Spleen (tissue), 7 donors: ENCODE measurements around the gene ARHGEF5.

Experiments
- CTCF ChIP-seq, 11 experiments: fragments of 200-600 bp in 7 of 11; fragments of 450-650 bp in 4 of 11; sonication (generic) in 4 of 11; IDR thresholded peaks in 8 of 11; conservative IDR thresholded peaks in 3 of 11; 1 replicate in 7 of 11; 2 replicates in 4 of 11; pipeline versions ENCODE4 v1.4.0 to v1.8.0; 2016 to 2021; ENCODE audit warnings: antibody characterized with exemption in 11 of 11, inconsistent platforms in 4 of 11, mild to moderate bottlenecking in 1 of 11
- POLR2A ChIP-seq, 3 donors: fragments of 450-650 bp; IDR thresholded peaks; one replicate each; pipeline ENCODE4 v1.5.1; 2017; ENCODE audit warnings: antibody characterized with exemption in 3 of 3, mild to moderate bottlenecking in 1 of 3
- POLR2AphosphoS5 ChIP-seq, 3 donors: sonication (generic); formaldehyde crosslinking; IDR thresholded peaks; one replicate each; pipeline ENCODE4 v1.5.1; 2017; ENCODE audit warnings: antibody characterized with exemption in 3 of 3
- donor health status: DM: no; HTN: no; CAD: no; lungs with moderate emphysema.
- donor health status: DM: no; HTN: no; CAD: no.
- donor health status: DM: no; HTN: no; CAD: no.

GRCh38 chr7:144408121-144408520, 52.9 kb downstream of the ARHGEF5 start:
- no peak for TF ChIP-seq CTCF (IDR thresholded peaks at IDR 0.05 in 8 of 11, conservative IDR thresholded peaks at IDR 0.05 in 3 of 11)
- TF ChIP-seq POLR2A (IDR thresholded peaks at IDR 0.05): no peak
- TF ChIP-seq POLR2AphosphoS5 (IDR thresholded peaks at IDR 0.05): no peak
